MV-4-11 (cell line): ENCODE measurements around the gene BEST3.
"Not testable (repeated sequence)": the region's sequence is repeated elsewhere in the genome, so short reads cannot be mapped to it uniquely, and the experiment has no call there.

Experiments
- DNase-seq: peaks from one replicate; lab custom pipeline; 2025; lab: John Stamatoyannopoulos, UW

BEST3 gene

GRCh38 chr12:69688021-69688420, 11.1 kb downstream of the BEST3 start:
- no peak for DNase-seq

GRCh38 chr12:69687390-69687789, 11.7 kb downstream of the BEST3 start:
- no peak for DNase-seq

GRCh38 chr12:69686731-69687130, 12.4 kb downstream of the BEST3 start:
- DNase-seq = no peak

DNA sequence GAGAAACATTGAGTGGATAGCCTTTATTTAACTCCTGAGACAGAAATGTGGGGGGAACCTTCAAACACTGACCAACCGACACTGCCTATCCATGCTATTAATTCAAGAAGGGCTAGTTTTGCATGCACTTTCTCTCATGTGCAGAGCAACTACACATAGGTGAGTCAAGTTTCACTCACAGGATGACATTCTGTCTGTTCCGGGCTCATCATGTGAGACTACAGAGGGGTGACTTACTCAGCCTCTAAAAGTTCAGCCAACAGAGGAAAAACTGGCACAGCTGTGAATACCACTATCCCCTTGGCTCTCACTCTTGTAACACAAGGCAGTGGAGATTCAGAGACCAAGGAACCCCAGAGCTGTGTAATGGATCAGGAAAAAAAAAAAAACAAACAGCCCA, 13.3 kb downstream of the BEST3 start:
- DNase-seq = no peak

DNA sequence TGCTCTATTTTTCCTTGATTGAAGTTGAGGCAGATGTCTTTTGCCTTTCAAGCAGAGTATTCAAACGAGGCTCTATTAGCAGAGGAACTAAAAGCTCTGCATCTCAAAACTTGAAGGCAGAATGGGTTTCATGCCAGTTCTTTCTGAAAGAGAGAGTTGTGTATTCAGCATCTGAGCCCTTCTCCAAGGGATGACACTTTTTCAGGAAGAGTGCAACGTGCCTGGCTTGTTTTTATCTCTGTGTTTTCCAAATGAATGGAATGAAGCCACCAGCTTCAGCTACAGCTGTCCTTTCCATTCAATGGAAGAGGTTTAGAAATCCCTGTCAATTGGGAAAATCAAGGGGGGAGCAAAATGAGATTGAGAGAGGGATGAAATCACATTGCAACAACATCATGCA, 14.6 kb downstream of the BEST3 start:
- DNase-seq = no peak

DNA sequence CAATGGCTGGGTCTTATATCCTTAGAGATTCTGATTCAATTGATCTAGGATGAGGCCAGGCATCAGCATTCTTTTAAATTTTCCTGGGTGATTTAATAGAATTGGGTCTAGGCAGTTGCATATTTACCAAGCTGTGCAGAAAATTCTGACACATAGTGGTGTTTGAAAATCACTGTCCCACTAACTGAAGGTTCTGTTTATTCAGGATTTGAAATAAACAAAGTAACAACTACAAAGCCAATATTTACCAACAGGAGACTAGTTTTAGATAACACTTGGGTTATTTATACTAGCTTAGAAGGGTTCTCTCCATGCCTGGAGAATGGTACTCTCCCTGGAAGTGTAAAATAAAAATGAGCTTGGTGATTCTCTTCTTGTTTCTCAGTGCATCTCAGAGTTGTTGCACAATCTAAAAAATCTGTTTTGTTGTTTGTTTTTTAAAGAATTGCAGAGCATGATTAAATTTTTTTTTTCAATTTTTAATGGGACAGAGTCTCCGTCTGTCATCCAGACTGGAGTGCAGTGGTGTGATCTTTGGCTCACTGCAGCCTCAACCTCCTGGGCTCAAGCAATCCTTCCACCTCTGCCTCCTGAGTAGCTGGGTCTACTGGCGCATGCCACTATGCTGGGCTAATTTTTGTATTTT, 16.9 kb downstream of the BEST3 start:
- no peak for DNase-seq

GRCh38 chr12:69679119-69679518, 20.0 kb downstream of the BEST3 start:
- DNase-seq = no peak

DNA sequence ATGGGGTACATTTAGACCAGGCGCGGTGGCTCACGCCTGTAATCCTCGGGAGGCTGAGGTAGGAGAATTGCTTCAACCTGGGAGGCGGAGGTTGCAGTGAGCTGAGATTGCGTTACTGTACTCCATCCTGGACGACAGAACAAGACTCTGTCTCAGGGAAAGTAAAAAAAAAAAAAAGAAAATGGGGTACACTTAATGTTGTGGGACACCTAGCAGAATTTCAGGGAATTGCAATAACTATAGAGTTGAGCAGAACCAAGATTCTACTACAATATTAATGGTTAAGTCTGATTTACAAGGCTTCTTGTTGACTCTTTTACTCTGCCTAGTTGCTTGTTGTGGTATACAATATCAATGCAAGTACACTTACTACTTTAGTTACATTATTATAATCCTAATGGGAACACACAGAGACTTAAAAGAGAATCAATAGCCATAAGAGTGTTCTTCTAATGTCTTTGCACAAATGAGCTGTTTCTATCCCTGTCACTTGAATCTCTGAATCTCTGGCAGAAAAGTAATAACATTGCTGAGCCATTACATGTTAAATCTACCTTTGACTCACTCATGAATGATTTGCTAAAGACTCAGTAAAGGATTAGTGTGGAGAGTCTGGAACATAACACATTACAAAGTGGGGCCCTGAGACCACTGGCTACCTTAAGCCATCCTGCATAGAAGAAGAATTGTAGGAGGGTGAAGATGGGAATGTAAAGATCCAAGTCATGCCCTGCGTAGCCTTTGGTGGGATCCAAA, 22.7 kb downstream of the BEST3 start:
- DNase-seq = no peak

DNA sequence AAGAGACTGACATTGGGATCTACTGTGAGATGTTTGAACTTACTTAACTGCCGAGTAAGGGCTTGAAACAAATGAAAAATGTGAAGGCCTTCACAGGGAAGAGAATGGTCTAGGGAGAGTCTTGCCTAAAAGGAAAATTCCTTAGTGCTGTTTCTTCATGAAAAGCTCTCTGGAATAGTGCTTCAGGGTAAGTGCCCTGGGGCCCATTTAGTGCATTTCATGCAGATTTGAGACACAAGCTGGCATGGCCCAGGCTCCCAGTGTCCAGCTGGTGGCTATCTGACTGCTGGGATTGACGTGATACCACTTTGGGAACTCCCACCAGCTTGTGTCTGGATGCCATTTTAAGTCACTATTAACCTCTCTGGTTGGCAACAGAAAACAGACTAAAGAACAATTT, 26.9 kb downstream of the BEST3 start:
- no peak for DNase-seq

DNA sequence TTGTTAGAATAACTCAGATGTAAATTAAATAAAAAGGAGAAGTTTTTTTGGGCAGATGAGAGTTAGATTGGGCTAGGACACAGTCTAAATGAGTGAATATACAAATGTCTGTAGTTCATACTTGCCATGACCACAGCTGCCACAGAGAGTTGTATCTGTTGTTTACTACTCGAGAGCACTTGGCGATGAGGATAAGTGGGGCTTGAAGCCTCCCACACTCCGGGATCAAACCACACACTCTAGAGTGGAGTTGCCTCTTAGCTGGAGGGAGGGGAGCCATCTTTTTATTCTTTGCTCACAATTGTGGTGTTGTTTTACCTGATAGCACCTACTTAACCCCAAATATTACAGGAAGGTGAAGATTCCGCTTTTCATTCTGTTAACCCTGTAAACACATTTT, 27.5 kb downstream of the BEST3 start:
- DNase-seq = no peak

- no peak for DNase-seq
These were observed 32.3 kb downstream of the BEST3 start for GRCh38 chr12:69666798-69667197.

DNA sequence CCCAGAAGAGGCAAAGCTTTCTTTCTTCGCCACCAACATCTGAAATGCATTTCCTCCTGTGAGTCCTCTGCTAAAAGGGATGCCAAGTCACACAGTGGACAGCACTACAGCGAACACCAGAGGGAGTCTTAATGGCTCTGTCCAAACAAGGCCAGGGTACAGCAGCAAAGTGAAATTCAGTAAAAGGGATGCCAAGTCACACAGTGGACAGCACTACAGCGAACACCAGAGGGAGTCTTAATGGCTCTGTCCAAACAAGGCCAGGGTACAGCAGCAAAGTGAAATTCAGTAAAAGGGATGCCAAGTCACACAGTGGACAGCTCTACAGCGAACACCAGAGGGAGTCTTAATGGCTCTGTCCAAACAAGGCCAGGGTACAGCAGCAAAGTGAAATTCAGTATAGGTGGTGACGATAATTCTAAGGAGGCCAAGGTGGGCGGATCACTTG, 34.1 kb downstream of the BEST3 start:
- not testable (repeated sequence) for DNase-seq

DNA sequence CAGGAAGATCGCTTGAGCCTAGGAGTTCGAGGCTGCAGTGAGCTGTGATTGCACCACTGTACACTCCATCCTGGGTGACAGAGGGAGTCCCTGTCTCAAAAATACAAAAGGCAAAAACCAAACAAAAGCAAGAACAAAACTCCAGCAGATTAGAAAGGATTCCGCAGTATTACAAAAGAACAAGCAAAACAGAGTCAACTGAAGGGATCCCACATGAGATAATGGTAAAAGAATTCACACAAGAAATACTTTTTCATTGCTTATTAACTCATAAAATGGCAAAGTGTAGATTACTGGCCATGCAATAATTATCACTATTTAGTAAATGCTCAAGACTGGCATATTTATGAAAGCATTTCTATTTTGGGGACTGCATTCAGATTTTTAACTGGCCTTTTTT, 35.4 kb downstream of the BEST3 start:
- DNase-seq = no peak

DNA sequence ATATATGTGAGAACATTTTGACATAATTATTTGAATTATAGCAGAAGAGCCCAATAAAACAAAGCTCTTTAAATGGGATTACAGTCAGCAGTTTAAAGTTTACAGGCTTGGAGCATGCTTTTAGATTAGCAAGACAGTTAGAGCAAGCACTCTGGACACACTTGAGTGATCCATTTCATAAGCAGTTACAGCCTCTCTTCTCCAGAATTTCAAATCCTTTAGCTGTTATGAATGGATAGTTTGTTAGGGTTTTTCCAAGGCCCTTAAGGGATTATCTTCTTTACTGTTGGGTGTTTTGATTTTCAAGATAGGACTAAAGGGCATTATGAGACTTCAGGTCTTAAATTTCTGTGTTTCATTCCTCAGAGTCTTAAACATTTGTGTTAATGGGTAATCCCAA, 36.3 kb downstream of the BEST3 start:
- DNase-seq = no peak

- DNase-seq = no peak
These were observed 37.7 kb downstream of the BEST3 start for GRCh38 chr12:69661386-69661785.

GRCh38 chr12:69660164-69660863, 38.8 kb downstream of the BEST3 start:
- no peak for DNase-seq

- DNase-seq = no peak
These were observed 40.9 kb downstream of the BEST3 start for GRCh38 chr12:69658203-69658602.

GRCh38 chr12:69657376-69658137, 41.5 kb downstream of the BEST3 start:
- no peak for DNase-seq

DNA sequence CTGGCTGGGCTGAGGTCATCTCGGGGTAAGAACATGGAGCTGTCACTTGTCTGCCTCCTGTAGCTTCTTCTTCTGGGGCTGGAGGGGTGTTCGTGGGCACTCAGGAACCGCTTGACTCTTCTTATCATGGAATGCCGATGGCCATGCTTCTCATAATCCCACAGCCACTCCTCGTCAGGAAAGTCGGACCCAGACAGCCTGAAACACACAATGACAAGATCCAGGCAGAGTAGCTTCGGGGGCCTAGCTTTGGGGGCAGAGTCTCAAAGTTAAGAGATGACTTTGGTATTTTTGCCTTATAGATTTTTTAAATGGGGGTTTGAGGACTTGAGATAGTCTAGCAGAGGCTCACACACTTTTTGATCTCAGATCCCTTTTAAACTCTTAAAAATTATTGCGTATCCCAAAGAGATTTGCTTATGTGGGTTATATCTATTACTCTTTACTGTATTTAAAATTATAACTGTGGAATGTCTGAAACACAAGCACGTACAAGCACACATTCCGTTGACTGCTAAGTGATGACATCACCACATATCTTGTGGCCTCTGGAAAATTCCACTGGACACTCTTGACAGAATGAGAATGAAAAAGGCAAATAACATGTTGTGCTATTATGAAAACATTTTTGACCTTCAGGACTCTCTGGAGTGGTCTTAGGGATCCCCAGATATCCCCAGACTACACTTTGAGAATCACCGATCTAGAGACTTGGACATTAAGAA, 43.3 kb downstream of the BEST3 start:
- DNase-seq = no peak

DNA sequence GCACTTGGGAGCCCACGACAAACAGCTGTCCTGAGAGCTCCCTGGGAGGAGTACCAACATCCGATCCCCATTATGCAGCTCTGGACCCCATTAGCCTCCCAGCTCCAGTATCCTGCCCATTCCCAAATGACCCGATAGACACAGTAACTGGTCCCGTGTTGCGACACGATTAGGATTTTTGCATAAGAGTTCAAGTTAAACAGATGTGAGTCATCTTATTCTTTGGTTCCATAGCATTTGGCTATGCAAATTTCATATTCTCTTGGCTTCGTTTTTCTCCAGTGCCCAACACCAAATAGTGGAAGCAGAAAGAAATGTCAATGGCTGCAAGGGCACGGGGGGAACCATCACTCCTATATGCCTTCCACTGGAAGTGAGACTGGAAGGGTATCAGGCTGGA, 45.4 kb downstream of the BEST3 start:
- DNase-seq = no peak

DNA sequence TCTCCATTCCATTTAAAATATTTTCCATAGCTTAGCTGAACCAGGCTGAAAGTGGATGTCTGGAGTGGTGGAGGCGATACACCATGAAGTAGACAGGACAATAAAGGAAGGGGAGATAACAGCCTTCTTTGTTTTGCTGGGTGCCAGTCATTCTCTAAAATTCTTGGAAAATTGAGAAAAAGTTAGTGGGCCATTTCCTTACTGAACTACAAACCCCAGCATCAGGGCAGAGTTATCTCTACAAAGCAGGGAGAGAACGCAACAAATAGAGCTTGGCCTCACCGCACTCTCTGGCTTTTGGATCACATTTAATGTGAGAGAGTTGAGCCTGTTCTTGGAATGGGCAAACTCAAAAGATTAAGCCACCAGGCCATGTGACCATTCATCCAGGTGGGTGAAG, 47.2 kb downstream of the BEST3 start:
- DNase-seq = no peak

- DNase-seq = no peak
These were observed 49.6 kb downstream of the BEST3 start for GRCh38 chr12:69649529-69649928.
